ENCODE results near the gene SMAD1.

- no peak for TF ChIP-seq CTCF (conservative IDR thresholded peaks at IDR 0.05; ENCODE audit: low read depth, low read length)
- no peak for TF ChIP-seq MXI1 (IDR thresholded peaks at IDR 0.05; ENCODE audit: borderline replicate concordance, low read depth, low read length)
- TF ChIP-seq FOS (IDR thresholded peaks at IDR 0.05; ENCODE audit: low read depth, low read length): no peak
- TF ChIP-seq BHLHE40 (IDR thresholded peaks at IDR 0.05; ENCODE audit: low read depth, low read length): no peak
- TF ChIP-seq MAFK (IDR thresholded peaks at IDR 0.05; ENCODE audit: low read depth, low read length): no peak
- no peak for TF ChIP-seq NFE2L2 (IDR thresholded peaks at IDR 0.05; ENCODE audit: low read depth, low read length)
- no peak for TF ChIP-seq RCOR1 (IDR thresholded peaks at IDR 0.05; ENCODE audit: insufficient replicate concordance, low read length)
- no peak for TF ChIP-seq RAD21 (IDR thresholded peaks at IDR 0.05; ENCODE audit: low read length)
- TF ChIP-seq SMC3 (IDR thresholded peaks at IDR 0.05; ENCODE audit: low read depth, low read length): no peak
- TF ChIP-seq POLR2A (IDR thresholded peaks at IDR 0.05; ENCODE audit: low read depth, low read length): no peak
- TF ChIP-seq RFX5 (IDR thresholded peaks at IDR 0.05; ENCODE audit: low read depth, low read length): no peak
Measured at GRCh38 chr4:145492376-145492775, 10.7 kb downstream of the SMAD1 start.
